Measurements from ENCODE around the gene PBX1.
"Not testable (repeated sequence)": the region's sequence is repeated elsewhere in the genome, so short reads cannot be mapped to it uniquely, and the experiment has no call there.

Gene PBX1

DNA sequence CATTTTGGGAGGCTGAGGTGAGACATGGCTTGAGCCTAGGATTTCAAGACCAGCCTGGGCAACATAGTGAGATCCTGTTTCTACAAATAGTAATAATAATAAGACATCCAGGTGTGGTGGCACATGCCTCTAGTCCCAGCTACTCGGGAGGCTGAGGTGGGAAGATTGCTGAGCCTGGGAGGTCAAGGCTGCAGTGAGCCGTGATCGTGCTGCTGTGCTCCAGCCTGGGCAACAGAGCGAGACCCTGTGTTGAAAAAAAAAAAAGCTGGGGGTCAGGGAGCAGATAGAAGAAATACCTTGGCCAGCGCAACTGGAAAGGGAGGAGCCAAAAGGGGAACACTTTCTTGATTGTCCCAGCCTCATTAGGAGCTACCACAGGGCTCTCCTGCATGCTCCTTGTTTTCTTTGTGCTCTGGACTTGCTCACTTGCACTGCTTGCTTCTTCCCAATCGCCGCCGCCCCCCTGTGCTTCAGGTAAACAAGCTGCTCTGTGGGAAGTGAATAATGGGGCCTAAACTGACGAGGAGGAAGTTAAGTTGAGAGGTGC lies 31.1 kb downstream of the PBX1 start:
- no peak for DNase-seq (ENCODE audit: low read depth, low spot score)

- no peak for DNase-seq (ENCODE audit: low read depth, low spot score)
Measured at GRCh38 chr1:164590592-164590991, 31.6 kb downstream of the PBX1 start.

- no peak for DNase-seq (ENCODE audit: low read depth, low spot score)
Measured at GRCh38 chr1:164591858-164592257, 32.9 kb downstream of the PBX1 start.

DNA sequence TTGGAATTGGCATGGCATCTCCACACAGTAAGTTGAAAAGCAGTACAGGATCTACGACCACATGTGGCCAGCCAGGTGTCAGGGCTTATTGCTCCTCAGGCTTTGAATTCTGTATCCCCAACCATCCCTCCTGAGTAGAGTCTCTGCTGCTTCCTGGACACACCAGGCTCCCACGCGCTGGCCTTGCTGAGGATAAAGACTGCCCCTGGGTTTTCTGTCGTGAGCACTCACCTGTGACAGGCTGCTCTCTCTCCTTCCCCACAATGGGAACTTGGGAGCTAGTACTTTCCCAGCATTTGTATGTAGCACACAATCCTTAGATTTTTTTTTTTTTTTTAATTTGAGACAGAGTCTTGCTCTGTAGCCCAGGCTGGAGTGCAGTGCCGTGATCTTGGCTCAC lies 33.6 kb downstream of the PBX1 start:
- no peak for DNase-seq (ENCODE audit: low read depth, low spot score)

DNA sequence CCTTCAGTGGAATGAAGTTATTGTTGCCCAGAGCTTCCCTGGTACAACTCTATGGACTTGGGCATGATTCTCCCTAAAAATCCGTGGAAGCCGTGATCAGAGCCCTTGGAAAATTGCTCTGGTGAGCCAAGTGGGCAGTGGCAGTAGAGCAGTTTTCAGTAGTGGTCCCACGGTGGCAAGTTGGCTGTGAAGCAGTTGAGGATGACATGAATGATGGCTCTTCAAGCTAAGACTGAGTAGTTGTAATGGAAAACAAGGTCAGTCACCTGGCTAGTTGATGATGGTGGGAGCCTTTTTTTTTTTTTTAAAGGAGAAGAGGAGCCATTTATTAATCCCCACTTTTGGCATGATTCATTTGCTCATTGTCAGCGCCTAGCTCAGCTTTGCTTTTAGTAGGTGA lies 36.2 kb downstream of the PBX1 start:
- DNase-seq (ENCODE audit: low read depth, low spot score), result no peak

GRCh38 chr1:164596172-164596571 lies 37.2 kb downstream of the PBX1 start:
- no peak for DNase-seq (ENCODE audit: low read depth, low spot score)

- DNase-seq (ENCODE audit: low read depth, low spot score), result no peak
Measured at GRCh38 chr1:164598719-164599118, 39.7 kb downstream of the PBX1 start.

DNA sequence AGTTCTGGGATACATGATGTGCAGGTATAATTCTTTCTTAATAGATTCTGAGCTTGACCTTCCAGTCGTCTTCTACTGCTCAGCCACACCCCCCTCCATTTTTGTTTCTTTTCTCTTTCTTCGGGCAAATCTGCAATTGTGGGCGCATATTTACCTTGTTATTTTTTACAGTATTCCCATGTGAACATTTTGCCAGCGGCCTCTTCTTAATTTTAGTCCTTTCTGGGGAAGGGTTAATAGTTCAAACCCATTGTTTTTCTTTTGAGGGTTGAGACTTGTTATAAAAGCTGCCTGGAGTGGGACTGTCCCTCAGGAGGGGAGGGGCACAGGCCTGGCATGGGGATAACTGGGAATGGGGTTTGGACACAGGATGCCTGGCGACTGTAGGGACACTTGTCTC lies 40.3 kb downstream of the PBX1 start:
- no peak for DNase-seq (ENCODE audit: low read depth, low spot score)

- DNase-seq (ENCODE audit: low read depth, low spot score), result no peak
Measured at GRCh38 chr1:164601399-164602100, 42.6 kb downstream of the PBX1 start.

- DNase-seq (ENCODE audit: low read depth, low spot score), result no peak
Measured at GRCh38 chr1:164602101-164602422, 43.1 kb downstream of the PBX1 start.

- no peak for DNase-seq (ENCODE audit: low read depth, low spot score)
Measured at GRCh38 chr1:164602480-164603093, 43.6 kb downstream of the PBX1 start.

DNA sequence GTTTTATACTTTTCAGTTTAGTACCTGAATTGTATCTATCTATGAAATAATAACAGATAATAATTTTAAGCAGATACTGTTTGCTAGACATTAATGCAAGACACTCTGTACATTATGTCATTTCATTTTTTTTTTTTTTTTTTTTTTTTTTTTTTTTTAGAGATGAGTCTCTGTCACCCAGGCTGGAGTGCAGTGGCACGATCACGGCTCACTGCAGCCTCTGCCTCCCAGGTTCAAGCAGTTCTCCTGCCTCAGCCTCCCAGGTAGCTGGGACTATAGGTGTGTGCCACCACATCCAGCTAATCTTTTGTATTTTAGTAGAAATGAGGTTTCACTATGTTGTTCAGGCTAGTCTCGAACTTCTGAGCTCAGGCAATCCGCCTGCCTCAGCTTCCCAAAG lies 44.8 kb downstream of the PBX1 start:
- DNase-seq (ENCODE audit: low read depth, low spot score), result not testable (repeated sequence)

DNA sequence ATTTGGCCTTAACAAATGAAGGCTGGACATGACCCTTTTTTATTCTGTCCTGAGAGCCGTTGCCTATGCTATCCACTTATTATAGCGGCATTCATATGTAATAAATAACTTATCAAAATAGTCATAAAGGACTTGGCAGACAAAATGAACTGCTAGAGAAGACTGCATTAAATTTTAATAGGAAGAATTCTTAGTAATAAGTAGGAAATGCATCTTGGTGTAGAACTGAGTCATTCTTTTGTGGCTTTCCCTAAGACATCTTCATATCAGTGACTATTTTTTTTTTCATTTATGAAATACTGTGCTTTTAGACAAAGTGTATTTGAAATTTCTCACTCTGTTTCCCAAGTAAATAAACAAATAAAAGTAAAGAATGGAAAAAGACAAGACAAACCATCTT lies 45.6 kb downstream of the PBX1 start:
- no peak for DNase-seq (ENCODE audit: low read depth, low spot score)

DNA sequence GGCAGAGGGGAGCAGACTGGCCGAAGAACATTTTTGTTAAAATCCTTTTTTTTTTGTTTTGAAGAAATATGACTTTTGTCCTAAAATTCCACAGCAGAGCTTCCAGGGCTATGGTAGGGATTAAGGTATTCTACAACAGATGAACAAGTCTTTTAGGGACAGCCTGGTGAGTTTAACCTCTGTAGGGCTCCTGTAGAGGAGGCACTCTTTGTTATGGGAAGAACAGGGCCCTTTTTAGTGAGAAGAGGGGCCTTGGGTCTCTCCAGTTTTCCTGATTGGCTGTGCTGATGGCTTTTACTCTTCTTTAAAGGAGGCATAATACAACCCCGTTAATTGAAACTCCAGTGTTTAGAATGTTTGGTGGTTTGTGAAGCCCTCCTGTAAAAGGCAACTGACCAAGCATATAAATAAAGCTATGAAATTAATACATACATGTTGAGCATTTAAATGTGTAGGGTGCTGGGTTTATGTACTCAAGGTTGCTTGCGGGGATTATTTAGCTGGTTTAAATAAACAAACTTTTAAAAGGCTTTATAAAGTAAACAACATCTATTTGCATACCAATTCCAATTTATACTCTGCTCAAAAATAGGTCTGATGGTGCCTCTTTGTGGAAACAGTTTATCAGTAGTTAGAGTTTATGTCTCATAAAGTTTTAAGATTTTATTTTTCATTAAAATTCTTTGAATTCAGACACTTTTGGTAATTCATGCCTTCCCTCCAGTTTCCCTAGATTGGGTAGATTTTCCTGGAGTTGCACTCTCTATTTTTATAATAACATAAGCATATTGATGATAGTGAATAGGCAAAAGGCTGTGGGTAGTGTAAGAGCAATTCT lies 46.5 kb downstream of the PBX1 start:
- DNase-seq (ENCODE audit: low read depth, low spot score), result no peak

DNA sequence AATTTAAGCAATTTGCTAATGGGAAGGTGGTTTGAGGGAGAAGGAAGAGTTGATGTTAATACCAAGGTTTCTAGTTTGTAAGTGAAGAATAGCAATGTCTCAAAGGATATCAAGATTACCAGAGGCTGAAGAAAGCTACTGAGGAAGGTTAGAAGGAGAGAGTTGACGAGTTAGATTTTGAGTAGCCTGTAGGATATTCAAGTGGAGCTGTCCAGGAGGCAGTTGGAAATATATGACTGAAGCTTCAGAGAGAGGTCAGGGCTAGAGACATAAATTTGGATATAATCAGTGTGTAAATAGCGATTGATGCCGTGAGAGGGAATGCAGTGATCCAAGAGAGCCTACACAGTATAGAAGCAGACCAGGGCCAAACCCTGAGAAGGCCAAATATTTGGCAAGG lies 48.4 kb downstream of the PBX1 start:
- no peak for DNase-seq (ENCODE audit: low read depth, low spot score)

DNA sequence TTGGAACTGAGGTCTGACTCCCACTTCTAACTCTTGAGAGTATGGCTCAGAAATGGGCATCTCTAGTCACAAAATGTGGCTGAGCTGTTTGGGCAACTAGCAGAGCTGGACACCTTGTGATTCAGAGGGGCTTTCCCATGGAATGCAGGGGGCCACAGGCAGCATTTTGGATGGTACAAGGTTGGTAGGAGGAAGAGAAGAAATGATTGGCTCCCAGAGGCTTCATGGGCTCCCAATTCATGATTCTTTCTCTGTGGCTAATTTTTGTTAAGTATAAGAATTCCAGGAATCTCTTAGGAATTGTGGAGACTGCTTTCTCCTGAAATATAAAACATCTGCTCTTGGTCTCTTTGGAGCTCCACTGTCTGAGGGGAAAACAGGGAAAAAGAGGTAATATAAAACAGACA lies 49.7 kb downstream of the PBX1 start:
- no peak for DNase-seq (ENCODE audit: low read depth, low spot score)

- no peak for DNase-seq (ENCODE audit: low read depth, low spot score)
Measured at GRCh38 chr1:164609089-164609488, 50.1 kb downstream of the PBX1 start.

- DNase-seq (ENCODE audit: low read depth, low spot score), result no peak
Measured at GRCh38 chr1:164610538-164611222, 51.7 kb downstream of the PBX1 start.

GRCh38 chr1:164611754-164612642 lies 53.0 kb downstream of the PBX1 start:
- DNase-seq (ENCODE audit: low read depth, low spot score), result no peak

GRCh38 chr1:164613176-164613575 lies 54.2 kb downstream of the PBX1 start:
- no peak for DNase-seq (ENCODE audit: low read depth, low spot score)

DNA sequence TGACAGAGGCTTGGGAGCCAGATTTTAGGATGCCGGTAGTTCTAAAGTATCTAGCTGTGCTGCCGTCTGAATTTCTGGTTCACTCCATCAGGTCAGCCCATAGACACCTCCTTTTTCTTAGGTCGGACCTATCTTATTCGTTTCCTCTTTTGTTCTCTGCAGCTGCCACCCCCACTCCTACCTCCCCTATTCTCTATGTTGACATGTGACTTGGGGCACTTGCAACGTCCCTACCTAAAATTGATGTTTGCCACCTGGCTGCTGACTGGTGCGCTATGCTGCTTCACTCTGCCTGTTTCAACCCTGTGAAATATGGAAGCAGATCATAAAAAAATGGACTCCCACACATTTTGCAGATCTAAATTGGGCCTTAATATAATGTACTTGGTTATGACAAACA lies 55.3 kb downstream of the PBX1 start:
- DNase-seq (ENCODE audit: low read depth, low spot score), result no peak

Measured in activated CD4-positive, CD25-positive, alpha-beta regulatory T cell treated with anti-CD3 and anti-CD28 coated beads, Interleukin-2, amount 50 U/mL, for 16 hours (primary cell).